Amniotic epithelial cell (primary cell): ENCODE results near the gene TMEM14B.
"Not testable (repeated sequence)": the region's sequence is repeated elsewhere in the genome, so short reads cannot be mapped to it uniquely, and the experiment has no call there.

ENCODE experiments used
- DNase-seq: peaks from one replicate; pipeline ENCODE4 v3.0.0-alpha.2; 2010; ENCODE audit warnings: low read depth

The TMEM14B gene

GRCh38 chr6:10746915-10747250 lies 722 bp upstream of the TMEM14B start:
- DNase-seq: no peak

DNA sequence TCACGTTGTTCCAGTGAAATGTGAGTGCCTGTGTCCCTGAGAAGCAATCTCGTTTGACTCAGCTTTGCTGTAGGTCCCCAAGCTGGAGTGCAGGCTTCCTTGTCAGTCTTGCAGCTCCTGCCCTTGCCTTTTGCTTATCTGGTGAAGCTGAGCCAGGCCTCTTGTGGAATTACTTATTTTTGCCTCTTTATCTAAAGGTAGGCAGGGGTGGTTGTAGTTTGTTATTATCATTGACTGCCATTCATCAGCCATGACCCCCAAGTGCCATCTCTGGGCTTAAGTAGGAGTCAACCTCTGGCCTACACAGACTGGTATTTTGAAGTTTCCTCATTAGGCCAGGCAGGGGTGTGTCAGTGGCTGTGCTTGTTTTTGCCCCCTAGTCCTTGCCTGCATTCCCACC lies 2.1 kb downstream of the TMEM14B start:
- DNase-seq: peak; percentile 30

DNA sequence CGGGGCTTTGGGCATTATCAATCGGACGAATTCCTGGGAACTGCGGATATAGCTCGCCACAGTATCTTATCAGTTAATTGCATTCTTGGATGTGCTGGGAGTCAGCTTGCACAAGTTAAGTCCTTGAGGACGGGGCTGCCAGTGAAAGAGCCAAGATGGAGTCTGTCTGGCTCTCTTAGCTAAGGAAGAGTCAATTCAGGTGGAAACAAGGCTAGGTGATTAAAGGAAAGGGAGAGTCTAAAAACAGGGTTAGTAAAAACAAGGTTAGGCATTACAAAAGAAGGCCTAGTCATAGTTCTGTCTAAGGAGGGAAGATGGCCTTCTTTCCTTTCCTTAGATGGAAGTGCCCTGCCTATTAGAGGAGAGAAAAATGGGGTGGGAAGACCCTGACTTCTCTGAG lies 3.0 kb downstream of the TMEM14B start:
- not testable (repeated sequence) for DNase-seq

DNA sequence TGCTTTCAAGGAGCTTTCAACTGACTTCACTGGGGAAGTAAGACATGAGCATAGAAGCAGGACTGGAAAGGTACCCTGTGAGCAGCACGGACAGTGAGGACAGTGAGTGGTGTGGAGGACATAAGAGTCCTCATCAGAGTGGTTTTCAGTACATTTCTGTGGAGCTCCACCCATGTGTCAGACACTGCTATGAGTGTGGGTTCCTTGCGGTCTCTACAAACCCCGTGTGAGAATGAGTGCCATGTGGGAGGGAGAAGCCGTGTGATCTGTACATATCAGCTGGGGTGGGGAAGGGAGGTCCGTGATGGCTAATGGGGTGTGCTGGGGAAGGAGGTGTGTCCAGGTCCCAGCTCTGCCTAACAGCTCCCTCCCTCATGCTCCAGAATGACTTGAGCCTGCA lies 4.2 kb downstream of the TMEM14B start:
- DNase-seq: peak; percentile 69

GRCh38 chr6:10756085-10756484 lies 8.5 kb downstream of the TMEM14B start:
- no peak for DNase-seq

DNA sequence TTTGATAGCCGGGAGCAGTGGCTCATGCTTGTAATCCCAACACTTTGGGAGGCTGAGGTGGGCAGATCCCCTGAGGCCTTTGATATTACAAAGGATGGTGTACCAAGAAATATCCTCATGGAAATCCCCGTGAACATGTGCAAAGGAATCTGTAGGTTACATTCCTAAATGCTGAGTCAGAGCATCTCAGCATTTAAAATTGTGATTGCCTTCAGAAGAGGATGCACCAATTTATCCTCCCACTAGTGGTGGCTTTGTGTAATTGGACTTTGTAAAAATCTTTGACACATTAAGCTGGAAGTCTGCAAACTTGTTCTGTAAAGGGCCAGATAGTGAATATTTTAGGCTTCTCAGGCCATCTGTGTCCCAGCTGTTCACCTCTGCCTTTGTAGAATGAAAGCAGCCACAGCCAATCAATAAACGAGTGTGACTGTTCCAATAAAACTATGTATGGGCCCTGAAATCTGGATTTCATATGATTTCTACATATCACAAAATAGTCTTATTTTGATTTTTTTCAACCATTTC lies 11.8 kb downstream of the TMEM14B start:
- peak; percentile 89 for DNase-seq

GRCh38 chr6:10759884-10760329 lies 12.3 kb downstream of the TMEM14B start:
- peak; percentile 90 for DNase-seq

- DNase-seq: peak; percentile 71
Observed at GRCh38 chr6:10763006-10763405, 15.4 kb downstream of the TMEM14B start.

DNA sequence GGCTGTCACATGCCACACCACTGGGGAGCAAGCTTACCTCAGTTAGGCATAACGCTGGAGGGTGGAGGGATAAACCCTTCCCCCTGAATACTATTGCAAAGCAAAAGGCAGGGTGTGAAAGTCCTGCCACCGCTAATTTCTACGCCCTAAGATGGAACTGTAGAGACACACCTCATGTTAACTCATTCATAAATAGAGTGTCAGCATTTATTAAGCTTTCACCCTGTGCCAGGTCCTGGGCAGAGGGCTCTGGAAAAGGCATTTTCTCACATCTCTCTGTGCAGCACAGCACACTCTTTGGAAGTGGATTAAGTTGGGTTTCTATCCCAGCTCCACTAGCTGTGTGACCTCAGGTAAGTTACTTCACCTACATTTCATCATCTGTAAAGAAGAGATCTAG lies 21.8 kb downstream of the TMEM14B start:
- no peak for DNase-seq

DNA sequence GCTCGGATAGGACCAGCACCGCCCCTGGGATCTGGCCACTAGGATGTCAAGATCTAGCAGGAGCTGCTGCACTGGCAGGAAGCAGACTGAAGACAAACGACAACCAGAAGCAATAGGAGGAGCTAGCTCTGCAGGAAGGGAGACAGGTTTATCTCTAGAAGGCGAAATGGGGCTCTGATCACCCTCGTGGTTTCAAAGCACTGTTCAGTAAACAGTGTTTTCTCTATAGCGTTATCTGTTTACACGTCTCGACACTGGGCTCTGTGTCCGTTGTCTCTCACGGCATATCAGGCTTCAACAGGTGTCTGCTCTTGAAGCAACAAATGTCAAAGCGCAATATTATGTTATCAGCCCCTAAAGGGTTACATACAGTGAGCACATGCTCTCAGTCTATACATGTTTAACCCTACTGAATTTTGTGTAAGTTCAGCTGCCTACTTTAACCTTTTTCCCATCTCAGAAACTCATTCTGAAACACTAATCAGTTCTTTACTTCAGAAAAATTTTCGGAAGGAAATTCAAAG lies 23.8 kb downstream of the TMEM14B start:
- DNase-seq: no peak

GRCh38 chr6:10778230-10778629 lies 30.6 kb downstream of the TMEM14B start:
- no peak for DNase-seq

DNA sequence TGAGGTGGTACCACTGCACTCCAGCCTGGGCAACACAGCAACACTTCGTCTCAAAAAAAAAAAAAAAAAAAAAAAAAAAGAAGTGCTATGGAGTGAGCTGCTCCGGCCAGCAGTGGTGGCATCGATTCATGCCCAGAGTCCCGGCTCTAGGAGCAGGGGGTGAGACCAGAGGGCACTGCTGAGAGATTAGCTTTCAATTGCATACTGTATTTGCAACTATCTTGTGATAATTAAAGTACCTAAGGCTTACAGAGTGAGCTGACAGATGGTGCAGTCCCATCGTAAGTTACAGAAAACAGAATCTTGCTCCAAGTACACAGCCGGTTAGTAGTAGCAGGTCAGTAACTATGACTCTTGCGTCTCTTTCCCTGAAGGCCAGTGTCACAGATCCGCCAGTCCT lies 31.5 kb downstream of the TMEM14B start:
- no peak for DNase-seq

- peak; percentile 17 for DNase-seq
Observed at GRCh38 chr6:10791673-10792072, 44.1 kb downstream of the TMEM14B start.

DNA sequence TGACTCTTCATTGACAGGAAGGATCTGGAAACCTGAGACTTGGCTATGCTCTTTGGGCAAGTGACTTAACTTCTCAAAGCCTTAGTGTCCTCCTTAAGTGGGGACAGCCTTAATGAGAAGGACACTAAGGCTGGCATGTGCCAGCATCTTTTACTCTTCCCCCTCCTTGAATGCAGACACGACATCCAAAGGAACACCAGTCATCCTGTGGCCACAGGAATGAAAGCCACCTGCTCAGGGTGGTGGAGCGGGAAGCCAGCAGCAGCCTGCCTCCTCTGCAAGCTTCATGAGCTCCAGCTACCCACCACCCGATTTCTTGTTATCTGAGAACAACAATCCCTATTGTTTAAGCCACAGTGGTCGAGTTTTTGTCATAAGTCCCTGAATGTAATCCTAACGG lies 44.5 kb downstream of the TMEM14B start:
- no peak for DNase-seq

DNA sequence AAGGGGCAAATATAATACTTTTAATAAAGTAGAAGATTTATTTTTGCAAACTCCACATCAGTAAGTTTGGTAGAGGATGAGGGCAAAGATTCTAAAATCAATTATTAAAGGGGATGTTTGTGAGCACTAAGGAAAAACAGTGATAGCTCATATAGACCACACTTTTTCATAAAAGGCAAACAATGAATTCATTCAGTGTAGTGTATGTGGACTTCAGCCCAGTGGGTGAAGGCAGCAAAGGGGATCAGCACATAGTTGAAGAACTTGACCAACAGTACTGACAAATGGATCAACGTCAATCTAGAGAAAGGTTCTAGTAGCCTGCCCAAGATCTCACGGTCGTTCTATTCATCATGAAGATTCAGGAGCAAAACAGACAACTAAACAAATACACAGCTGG lies 45.4 kb downstream of the TMEM14B start:
- no peak for DNase-seq

GRCh38 chr6:10793695-10794094 lies 46.1 kb downstream of the TMEM14B start:
- DNase-seq: no peak

- DNase-seq: no peak
Observed at GRCh38 chr6:10794239-10794638, 46.6 kb downstream of the TMEM14B start.

DNA sequence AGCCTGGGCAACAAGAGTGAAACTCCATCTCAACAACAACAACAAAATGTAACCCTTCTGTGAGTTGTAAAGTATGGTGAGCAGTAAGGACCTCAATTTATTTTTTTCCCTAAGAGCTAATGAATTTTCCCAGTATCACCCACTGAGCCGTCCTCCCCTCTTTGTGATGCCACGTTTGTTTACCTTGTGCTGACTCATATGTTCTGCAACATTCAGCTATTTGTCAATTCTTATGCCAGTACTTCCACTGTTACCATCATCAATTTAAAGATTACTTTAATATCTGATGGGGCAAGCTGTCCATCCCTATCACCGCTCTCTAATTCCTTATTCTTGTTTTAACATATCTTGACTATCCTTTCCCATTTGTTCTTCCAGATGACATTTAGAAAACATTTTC lies 53.2 kb downstream of the TMEM14B start:
- DNase-seq: peak; percentile 64

DNA sequence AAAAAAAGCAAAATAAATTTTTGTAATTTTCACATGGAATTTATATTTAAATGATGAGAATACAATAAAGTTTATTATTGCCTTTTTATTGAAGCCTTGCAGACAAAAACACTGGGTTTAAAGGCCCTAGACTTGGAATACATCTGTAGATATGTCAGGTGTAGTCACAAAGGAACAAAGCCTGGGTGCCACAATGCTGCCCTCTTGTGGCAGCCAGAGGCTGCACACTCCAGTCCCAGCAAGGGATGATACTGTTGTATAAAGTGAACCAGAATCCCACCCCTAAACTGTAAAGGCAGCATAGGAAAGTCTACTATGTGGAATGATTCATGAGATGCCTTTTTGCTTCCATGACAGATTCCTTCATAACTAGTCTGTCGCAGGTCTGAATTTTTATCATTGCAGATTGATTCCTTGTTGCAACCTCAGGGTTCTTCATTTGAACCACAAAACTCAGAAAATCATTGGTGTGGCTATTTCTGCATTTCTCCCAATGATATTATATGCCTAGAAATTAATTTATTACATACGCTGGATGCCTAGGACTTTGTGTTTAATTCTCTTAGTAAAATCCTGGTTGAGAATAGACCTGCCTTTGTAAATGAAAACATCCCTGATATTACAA lies 53.7 kb downstream of the TMEM14B start:
- DNase-seq: peak; percentile 40
